ENCODE results near the gene TRANK1.
A peak's percentile ranks its signal among the peaks of the same experiment; 100 is the strongest.
"Not testable (repeated sequence)": the region's sequence is repeated elsewhere in the genome, so short reads cannot be mapped to it uniquely, and the experiment has no call there.

Gene TRANK1

GRCh38 chr3:36944641-36945270 lies at the start of gene TRANK1:
TRANK1 (minus strand) TSS chr3:36945054; CDS start chr3:36944809, 245 bp downstream.
- DNase-seq, result no peak

GRCh38 chr3:36993326-36994283 lies 48.8 kb upstream of the TRANK1 start, which contains the start of gene MLH1:
MLH1 (plus strand) TSS chr3:36993518; CDS start chr3:36993548, 30 bp downstream.
- no peak for DNase-seq

- DNase-seq, result no peak
Observed at GRCh38 chr3:36992806-36993325, 48.0 kb upstream of the TRANK1 start, which contains the start of gene EPM2AIP1. EPM2AIP1 (minus strand) TSS chr3:36993131; CDS start chr3:36993077, 54 bp downstream.

GRCh38 chr3:36991923-36992805 lies 47.3 kb upstream of the TRANK1 start:
- no peak for DNase-seq

GRCh38 chr3:36991147-36991546 lies 46.3 kb upstream of the TRANK1 start:
- DNase-seq, result no peak

- DNase-seq, result no peak
Observed at GRCh38 chr3:36989568-36989967, 44.7 kb upstream of the TRANK1 start.

GRCh38 chr3:36989005-36989404 lies 44.2 kb upstream of the TRANK1 start:
- no peak for DNase-seq

- no peak for DNase-seq
Observed at GRCh38 chr3:36988356-36988755, 43.5 kb upstream of the TRANK1 start.

- DNase-seq, result no peak
Observed at GRCh38 chr3:36981006-36981405, 36.2 kb upstream of the TRANK1 start.

GRCh38 chr3:36973139-36973538 lies 28.3 kb upstream of the TRANK1 start:
- no peak for DNase-seq

- no peak for DNase-seq
Observed at GRCh38 chr3:36972163-36972562, 27.3 kb upstream of the TRANK1 start.

- DNase-seq, result peak; percentile 30
Observed at GRCh38 chr3:36969540-36970432, 24.9 kb upstream of the TRANK1 start.

- no peak for DNase-seq
Observed at GRCh38 chr3:36969085-36969484, 24.2 kb upstream of the TRANK1 start.

GRCh38 chr3:36965440-36965839 lies 20.6 kb upstream of the TRANK1 start:
- DNase-seq, result no peak

- DNase-seq, result no peak
Observed at GRCh38 chr3:36964817-36965216, 20.0 kb upstream of the TRANK1 start.

- no peak for DNase-seq
Observed at GRCh38 chr3:36964331-36964730, 19.5 kb upstream of the TRANK1 start.

GRCh38 chr3:36963008-36963407 lies 18.2 kb upstream of the TRANK1 start:
- not testable (repeated sequence) for DNase-seq

GRCh38 chr3:36960502-36960901 lies 15.6 kb upstream of the TRANK1 start:
- DNase-seq, result no peak

- no peak for DNase-seq
Observed at GRCh38 chr3:36959821-36960220, 15.0 kb upstream of the TRANK1 start.

- DNase-seq, result peak; percentile 38
Observed at GRCh38 chr3:36957862-36958686, 13.2 kb upstream of the TRANK1 start.

- no peak for DNase-seq
Observed at GRCh38 chr3:36957063-36957462, 12.2 kb upstream of the TRANK1 start.
